A549 treated with AZD9567 at 1 μM for 4 hours (cell line): Measurements from ENCODE around the gene MAD1L1. TPM values are rescaled to one million over a fixed set of nuclear protein-coding genes. Genes with fewer than 3 reads are reported as not detected.

Experiments
- total RNA-seq: library from RNA; stranded (reverse); fragments of 200-300 nt; extraction: Qiagen RNA extraction; gene quantifications from 5 replicates; pipeline ENCODE4 v1.2.3, GENCODE V29; 2022; ENCODE audit not compliant: insufficient read depth

Gene MAD1L1
- 15.2 to 25.5 TPM (median 23.1 TPM) in 5 replicates for total RNA-seq

GRCh38 chr7:2232766-2233520, at the start of gene MAD1L1:
Gene MAD1L1, minus strand, starts transcription at chr7:2232945. Its CDS starts 2,812 bp downstream, at chr7:2230133.

GRCh38 chr7:2241580-2242540, 9.1 kb upstream of the MAD1L1 start, which contains the start of the genes MRM2 and NUDT1:
Gene MRM2, minus strand, starts transcription at chr7:2242205. Its CDS starts 36 bp downstream, at chr7:2242169.
Gene NUDT1, plus strand, starts transcription at chr7:2242226. Its CDS starts 2,349 bp downstream, at chr7:2244575.

Other genes with a start within 250 kb of the MAD1L1 start
- 51.6 to 58.3 TPM (median 55.2 TPM) in 5 replicates for gene MRM2, start 9.3 kb upstream of the MAD1L1 start, total RNA-seq
- 66.9 to 112 TPM (median 107 TPM) in 5 replicates for gene NUDT1, start 9.3 kb upstream of the MAD1L1 start, total RNA-seq
- gene SNX8, start 81.5 kb upstream of the MAD1L1 start, total RNA-seq, result 58.5 to 109 TPM (median 91.3 TPM) in 5 replicates
- gene EIF3B, start 121.9 kb upstream of the MAD1L1 start, total RNA-seq, result 224 to 263 TPM (median 229 TPM) in 5 replicates
- gene CHST12, start 170.7 kb upstream of the MAD1L1 start, total RNA-seq, result 11.0 to 16.1 TPM (median 14.2 TPM) in 5 replicates
- gene GRIFIN, start 243.5 kb upstream of the MAD1L1 start, total RNA-seq, result not detected in 5 replicates